Neural crest cell (in vitro differentiated cells): ENCODE data around the gene ZNF362. TPM values are rescaled to one million over a fixed set of nuclear protein-coding genes. Genes with fewer than 3 reads are reported as not detected.
"Not testable (repeated sequence)": the region's sequence is repeated elsewhere in the genome, so short reads cannot be mapped to it uniquely, and the experiment has no call there.

ENCODE experiments used
- DNase-seq: peaks from one replicate; pipeline ENCODE4 v3.0.0; 2021; ENCODE audit warnings: low read depth, mixed read lengths, low spot score
- H3K27ac Mint-ChIP-seq: one replicate; pipeline ENCODE4 v1.8.0; 2021; ENCODE audit warnings: mild to moderate bottlenecking, mixed read lengths; ENCODE audit not compliant: unreplicated experiment
- H3K27me3 Mint-ChIP-seq: 2 replicates; pipeline ENCODE4 v1.8.0; 2021; ENCODE audit warnings: low read depth, mild to moderate bottlenecking, mixed read lengths
- H3K36me3 Mint-ChIP-seq: 2 replicates; pipeline ENCODE4 v1.8.0; 2021; ENCODE audit warnings: low read depth, mild to moderate bottlenecking, mixed read lengths
- H3K4me1 Mint-ChIP-seq: 2 replicates; pipeline ENCODE4 v1.8.0; 2021; ENCODE audit warnings: mixed read lengths
- H3K4me3 Mint-ChIP-seq: one replicate; pipeline ENCODE4 v1.8.0; 2021; ENCODE audit warnings: mild to moderate bottlenecking, mixed read lengths
- H3K9me3 Mint-ChIP-seq: 2 replicates; pipeline ENCODE4 v1.8.0; 2021; ENCODE audit warnings: mixed read lengths
- CTCF ChIP-seq: fragments of 200-600 bp; sonication (generic); conservative IDR thresholded peaks from 2 replicates; pipeline ENCODE4 v1.5.0; 2021; ENCODE audit warnings: antibody characterized with exemption, mild to moderate bottlenecking
- total RNA-seq: library from RNA; stranded (reverse); gene quantifications from 2 replicates; pipeline ENCODE4 v1.2.1, GENCODE V29; 2021

The ZNF362 gene
- total RNA-seq, 1 donor from 2014 or later: 56.3 TPM

GRCh38 chr1:33306653-33307493, 50.6 kb downstream of the ZNF362 start:
- no peak overlapping the region for H3K27ac Mint-ChIP-seq
- H3K27me3 Mint-ChIP-seq: peaks cover 4% of the 10 kb centered on the region
- peaks cover 2% of the 10 kb centered on the region for H3K9me3 Mint-ChIP-seq
- H3K4me1 Mint-ChIP-seq: peaks cover 10% of the 10 kb centered on the region
- H3K4me3 Mint-ChIP-seq: no peak overlapping the region
- no peak for TF ChIP-seq CTCF
- no peak for DNase-seq
- H3K36me3 Mint-ChIP-seq: peaks cover 19% of the 10 kb centered on the region

DNA sequence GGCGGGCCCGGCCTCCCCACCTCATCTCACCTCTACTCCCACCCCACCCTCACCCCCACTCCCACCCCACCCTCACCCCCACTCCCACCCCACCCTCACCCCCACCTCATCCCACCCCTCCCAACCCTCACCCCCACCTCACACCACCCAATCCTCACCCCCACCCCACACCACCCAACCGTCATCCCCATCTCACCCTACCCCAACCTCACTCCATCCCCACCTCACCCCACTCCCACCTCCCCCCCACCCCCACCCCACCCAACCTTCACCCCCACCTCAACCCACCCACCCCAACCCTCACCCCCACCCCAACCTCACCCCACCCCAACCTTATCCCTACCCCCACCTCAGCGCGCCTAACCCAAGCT, 51.2 kb downstream of the ZNF362 start:
- H3K9me3 Mint-ChIP-seq: peaks cover 2% of the 10 kb centered on the region
- no peak overlapping the region for H3K4me3 Mint-ChIP-seq
- H3K27me3 Mint-ChIP-seq: peaks cover 4% of the 10 kb centered on the region
- peaks cover 10% of the 10 kb centered on the region for H3K4me1 Mint-ChIP-seq
- peaks cover 17% of the 10 kb centered on the region for H3K36me3 Mint-ChIP-seq
- no peak for TF ChIP-seq CTCF
- no peak overlapping the region for H3K27ac Mint-ChIP-seq
- no peak for DNase-seq

- peaks cover 11% of the 10 kb centered on the region for H3K36me3 Mint-ChIP-seq
- H3K9me3 Mint-ChIP-seq, H3K4me1 Mint-ChIP-seq, H3K27ac Mint-ChIP-seq, H3K4me3 Mint-ChIP-seq, DNase-seq, H3K27me3 Mint-ChIP-seq: not testable (repeated sequence)
Observed at GRCh38 chr1:33309351-33309750, 53.1 kb downstream of the ZNF362 start.

DNA sequence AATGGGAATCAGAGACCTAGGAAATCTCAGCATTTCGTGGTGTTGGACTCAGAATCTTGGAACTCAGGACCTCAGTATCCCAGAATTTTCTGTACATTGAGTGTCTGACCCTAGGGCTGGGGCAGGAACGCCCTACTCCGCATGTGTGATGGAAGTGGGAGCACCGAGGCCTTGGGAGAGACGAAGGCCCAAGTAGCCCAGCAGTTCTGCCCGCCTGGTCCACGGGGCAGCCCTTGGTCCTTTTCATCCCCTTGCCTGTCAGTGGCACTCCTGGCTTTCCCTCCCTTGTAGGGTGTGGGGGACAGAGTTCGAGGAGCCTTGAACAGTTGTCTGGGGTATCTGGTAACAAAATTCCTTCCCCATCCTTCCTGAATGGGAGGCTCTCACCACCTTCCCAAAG, 54.4 kb downstream of the ZNF362 start:
- peaks cover 2% of the 10 kb centered on the region for H3K9me3 Mint-ChIP-seq
- H3K27ac Mint-ChIP-seq: no peak overlapping the region
- no peak overlapping the region for H3K4me3 Mint-ChIP-seq
- TF ChIP-seq CTCF: no peak
- H3K36me3 Mint-ChIP-seq: peaks cover 11% of the 10 kb centered on the region
- no peak for DNase-seq
- peaks cover 7% of the 10 kb centered on the region for H3K4me1 Mint-ChIP-seq
- peaks cover 4% of the 10 kb centered on the region for H3K27me3 Mint-ChIP-seq

DNA sequence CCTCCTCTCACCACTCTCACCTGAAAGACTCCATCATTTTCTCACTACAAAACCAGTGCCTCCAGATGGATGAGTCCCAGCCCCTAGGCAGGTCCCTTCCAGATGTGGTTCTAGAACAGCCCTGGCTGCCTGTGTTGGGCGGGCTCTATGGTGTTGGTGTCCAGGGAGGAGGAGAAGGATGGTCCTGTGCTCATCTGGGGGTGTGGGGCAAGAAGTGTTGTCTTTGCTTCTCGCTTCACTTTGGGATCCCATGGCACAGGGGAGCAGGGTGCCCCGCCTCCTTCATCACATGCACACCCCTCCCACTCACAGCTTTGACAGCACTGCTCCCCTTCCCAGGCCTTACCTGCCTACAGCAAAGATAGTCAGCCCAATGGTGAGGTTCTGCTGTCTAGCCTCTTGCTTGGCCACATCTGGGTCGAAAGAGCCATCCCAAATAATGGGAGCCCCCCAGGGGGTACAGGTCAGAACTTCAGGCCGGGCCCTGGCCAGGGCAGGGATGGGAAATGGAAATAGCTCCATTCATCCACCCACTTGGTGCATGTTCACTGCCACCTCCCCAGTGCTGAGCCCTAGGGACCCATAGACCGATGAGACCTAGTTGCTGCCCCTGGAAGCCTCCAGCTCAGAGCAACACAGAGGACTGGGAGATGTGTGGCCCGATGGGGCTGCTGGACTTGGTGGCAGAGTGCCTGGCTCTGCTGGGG, 55.6 kb downstream of the ZNF362 start:
- Mint-ChIP-seq H3K27me3 (peaks cover 4% of the 10 kb centered on the region), H3K27ac (no peak overlapping the region), H3K4me1 (peaks cover 7% of the 10 kb centered on the region)

More for the DNA sequence above, 55.6 kb downstream of the ZNF362 start:
- DNase-seq: no peak
- Mint-ChIP-seq H3K9me3 (peaks cover 2% of the 10 kb centered on the region), H3K36me3 (peaks cover 11% of the 10 kb centered on the region), H3K4me3 (no peak overlapping the region)
- no peak for TF ChIP-seq CTCF
